HepG2 (cell line): ENCODE measurements around the gene NF2. TPM values are rescaled to one million over a fixed set of nuclear protein-coding genes. Genes with fewer than 3 reads are reported as not detected.

Experiments used
- ATM ChIP-seq: fragments of 450-650 bp; IDR thresholded peaks from 2 replicates; pipeline ENCODE4 v1.7.1; 2017; ENCODE audit warnings: mild to moderate bottlenecking, borderline replicate concordance
- CENPT ChIP-seq: sonication (generic); formaldehyde crosslinking; IDR thresholded peaks from 2 replicates; pipeline ENCODE4 v1.8.0; 2022; ENCODE audit warnings: low read depth, mild to moderate bottlenecking, moderate library complexity, missing genetic modification reagents
- DDIT3 ChIP-seq: sonication (generic); formaldehyde crosslinking; IDR thresholded peaks from 2 replicates; pipeline ENCODE4 v1.4.0; 2020; ENCODE audit warnings: mild to moderate bottlenecking, missing genetic modification reagents
- ELF1 ChIP-seq: sonication (generic); formaldehyde crosslinking; IDR thresholded peaks from 2 replicates; pipeline ENCODE4 v1.4.0; 2020; ENCODE audit warnings: missing genetic modification reagents
- GTF2F1 ChIP-seq: fragments of 150-350 bp; IDR thresholded peaks from 2 replicates; pipeline ENCODE4 v1.6.1; 2014; ENCODE audit warnings: low read length
- HNRNPK ChIP-seq: fragments of 200-400 bp; formaldehyde crosslinking; IDR thresholded peaks from 2 replicates; pipeline ENCODE4 v1.6.1; 2018; ENCODE audit warnings: low read length, low read depth, moderate library complexity, mild to moderate bottlenecking; ENCODE audit not compliant: poor library complexity, severe bottlenecking
- KDM6A ChIP-seq: IDR thresholded peaks from 2 replicates; pipeline ENCODE4 v1.6.1; 2016; ENCODE audit warnings: low read depth
- KMT2A ChIP-seq: sonication (generic); formaldehyde crosslinking; IDR thresholded peaks from 2 replicates; pipeline ENCODE4 v1.4.0; 2020; ENCODE audit warnings: missing genetic modification reagents
- SIX4 ChIP-seq: sonication (generic); formaldehyde crosslinking; IDR thresholded peaks from 2 replicates; pipeline ENCODE4 v1.4.0; 2020; ENCODE audit warnings: missing genetic modification reagents
- ZNF407 ChIP-seq: sonication (generic); formaldehyde crosslinking; IDR thresholded peaks from one replicate; pipeline ENCODE4 v1.5.1; 2020; ENCODE audit warnings: mild to moderate bottlenecking, missing genetic modification reagents; ENCODE audit errors: not compliant biosample characterization
- ZNF614 ChIP-seq: IDR thresholded peaks from 2 replicates; pipeline ENCODE4 v1.6.1; 2018; ENCODE audit warnings: missing biosample characterization, missing genetic modification reagents, inconsistent platforms, borderline replicate concordance
- ZNF646 ChIP-seq: sonication (generic); formaldehyde crosslinking; IDR thresholded peaks from 2 replicates; pipeline ENCODE4 v1.9.0; 2021; ENCODE audit warnings: mild to moderate bottlenecking, missing genetic modification reagents
- ZNF776 ChIP-seq: sonication (generic); formaldehyde crosslinking; IDR thresholded peaks from 2 replicates; pipeline ENCODE4 v1.4.0; 2020; ENCODE audit warnings: mild to moderate bottlenecking, missing genetic modification reagents
- ZNF839 ChIP-seq: sonication (generic); formaldehyde crosslinking; IDR thresholded peaks from 2 replicates; pipeline ENCODE4 v1.4.0; 2020; ENCODE audit warnings: missing genetic modification reagents, mild to moderate bottlenecking, borderline replicate concordance
- polyA plus RNA-seq, 8 experiments: library from polyadenylated mRNA; depleted of rRNA in 3 of 8; stranded (reverse) in 7 of 8; unstranded in 1 of 8; fragments of >200 nt; fragmentation: Illumina TruSeq in 4 of 8; extraction: Trizol in 4 of 8; gene quantifications; 2 replicates each; pipeline versions ENCODE4 v1.2.1 to v1.2.3, GENCODE V29; 2011 to 2016; ENCODE audit warnings: low read depth in 4 of 8, missing spikeins in 1 of 8, mixed read lengths in 1 of 8; ENCODE audit not compliant: insufficient read depth in 1 of 8
- total RNA-seq, 5 experiments: library from RNA; depleted of rRNA; stranded (reverse); fragments of >200 nt; fragmentation: Illumina TruSeq; extraction: Trizol; gene quantifications; 2 replicates each; pipeline ENCODE4 v1.2.3, GENCODE V29; 2016; ENCODE audit warnings: low read depth in 1 of 5

Gene NF2
- total and polyA plus RNA-seq, 2 of the 13 experiments (the other 11 are each of a cell fraction or from before 2014, with no cell fraction given) = 9.3 to 33.3 TPM

GRCh38 chr22:29716814-29717545 lies 113.5 kb downstream of the NF2 start (continued):
- TF ChIP-seq ZNF646 (peak; percentile 43; the same call in 1 of the 2 replicates), KMT2A (CRISPR knock-in tag) (peak; percentile 52; the same call in 1 of the 2 replicates), ATM (no peak), ZNF776 (CRISPR knock-in tag) (no peak), SIX4 (CRISPR knock-in tag) (0 out of 2 replicates have a peak, but pooled peaks have one; percentile 62), KDM6A (CRISPR knock-in tag) (no peak), HNRNPK (no peak), ZNF614 (CRISPR knock-in tag) (peak; percentile 83; the same call in 1 of the 2 replicates), DDIT3 (CRISPR knock-in tag) (no peak), CENPT (CRISPR knock-in tag) (no peak), ELF1 (peak; percentile 41; the same call in 1 of the 2 replicates), ZNF407 (CRISPR knock-in tag) (no peak), GTF2F1 (no peak), ZNF839 (CRISPR knock-in tag) (no peak)
